ENCODE measurements around the gene PLEK2.

PLEK2 gene

GRCh38 chr14:67397536-67397935 lies 14.4 kb downstream of the PLEK2 start:
- no peak for DNase-seq (ENCODE audit: low spot score)

GRCh38 chr14:67396381-67396970 lies 15.5 kb downstream of the PLEK2 start:
- DNase-seq (ENCODE audit: low spot score) = peak; percentile 58

- no peak for DNase-seq (ENCODE audit: low spot score)
Observed at GRCh38 chr14:67395876-67396189, 16.1 kb downstream of the PLEK2 start.

GRCh38 chr14:67395086-67395875 lies 16.7 kb downstream of the PLEK2 start:
- no peak for DNase-seq (ENCODE audit: low spot score)

- no peak for DNase-seq (ENCODE audit: low spot score)
Observed at GRCh38 chr14:67393689-67394088, 18.3 kb downstream of the PLEK2 start.

- DNase-seq (ENCODE audit: low spot score) = no peak
Observed at GRCh38 chr14:67392800-67393199, 19.2 kb downstream of the PLEK2 start.

GRCh38 chr14:67392123-67392522 lies 19.8 kb downstream of the PLEK2 start:
- DNase-seq (ENCODE audit: low spot score) = no peak

- no peak for DNase-seq (ENCODE audit: low spot score)
Observed at GRCh38 chr14:67391268-67391667, 20.7 kb downstream of the PLEK2 start.

- DNase-seq (ENCODE audit: low spot score) = no peak
Observed at GRCh38 chr14:67389811-67390534, 22.0 kb downstream of the PLEK2 start.

GRCh38 chr14:67389275-67389674 lies 22.7 kb downstream of the PLEK2 start:
- no peak for DNase-seq (ENCODE audit: low spot score)

- DNase-seq (ENCODE audit: low spot score) = no peak
Observed at GRCh38 chr14:67387195-67387594, 24.8 kb downstream of the PLEK2 start.

GRCh38 chr14:67385618-67386017 lies 26.3 kb downstream of the PLEK2 start:
- DNase-seq (ENCODE audit: low spot score) = no peak

- no peak for DNase-seq (ENCODE audit: low spot score)
Observed at GRCh38 chr14:67385120-67385519, 26.8 kb downstream of the PLEK2 start.

- no peak for DNase-seq (ENCODE audit: low spot score)
Observed at GRCh38 chr14:67377916-67378315, 34.0 kb downstream of the PLEK2 start.

- DNase-seq (ENCODE audit: low spot score) = no peak
Observed at GRCh38 chr14:67373347-67373746, 38.6 kb downstream of the PLEK2 start.

GRCh38 chr14:67372833-67373232 lies 39.1 kb downstream of the PLEK2 start:
- no peak for DNase-seq (ENCODE audit: low spot score)

GRCh38 chr14:67371247-67372148 lies 40.5 kb downstream of the PLEK2 start:
- no peak for DNase-seq (ENCODE audit: low spot score)

GRCh38 chr14:67370830-67371229 lies 41.1 kb downstream of the PLEK2 start:
- DNase-seq (ENCODE audit: low spot score) = no peak

GRCh38 chr14:67365476-67365875 lies 46.5 kb downstream of the PLEK2 start:
- DNase-seq (ENCODE audit: low spot score) = no peak

- no peak for DNase-seq (ENCODE audit: low spot score)
Observed at GRCh38 chr14:67360470-67361206, 51.3 kb downstream of the PLEK2 start.

GRCh38 chr14:67359775-67360469 lies 52.0 kb downstream of the PLEK2 start, which contains the start of the genes ATP6V1D and EIF2S1:
TSS of gene ATP6V1D (minus strand) at chr14:67359804. CDS start at chr14:67359698, 106 bp downstream.
TSS of gene EIF2S1 (plus strand) at chr14:67360328. CDS start at chr14:67364768, 4,440 bp downstream.
- peak; percentile 96 for DNase-seq (ENCODE audit: low spot score)
